Psoas muscle (tissue), 8 donors: ENCODE results near the gene HRH3. TPM values are rescaled to one million over a fixed set of nuclear protein-coding genes. Genes with fewer than 3 reads are reported as not detected.

Experiments
- ATAC-seq, 4 donors: fragments of 200-7000 bp; cut with Tn5 transposase; one replicate each; pipeline ENCODE4 v1.9.1; 2020; ENCODE audit warnings: moderate library complexity in 3 of 4, mild to moderate bottlenecking in 2 of 4
- DNase-seq, 2 donors: peaks; one replicate each; pipeline ENCODE4 v3.0.0-alpha.2; 2020
- H3K27ac ChIP-seq: fragments of 200-600 bp; one replicate; pipeline ENCODE4 v1.8.0; 2022
- H3K27me3 ChIP-seq, 3 donors: fragments of 200-600 bp in 1 of 3; one replicate each; pipeline versions ENCODE4 v1.6.1 to v1.8.0; 2013 to 2022; ENCODE audit warnings: low read length in 2 of 3, mild to moderate bottlenecking in 2 of 3, moderate library complexity in 1 of 3; ENCODE audit not compliant: insufficient read depth in 3 of 3
- H3K36me3 ChIP-seq, 2 donors: fragments of 200-600 bp in 1 of 2; one replicate each; pipeline versions ENCODE4 v1.6.1 to v1.8.0; 2013 to 2022; ENCODE audit warnings: low read depth in 1 of 2, mild to moderate bottlenecking in 1 of 2, moderate library complexity in 1 of 2; ENCODE audit not compliant: insufficient read depth in 1 of 2
- H3K4me1 ChIP-seq: fragments of 200-600 bp; one replicate; pipeline ENCODE4 v1.8.0; 2022
- H3K4me3 ChIP-seq: fragments of 200-600 bp; one replicate; pipeline ENCODE4 v1.8.0; 2022; ENCODE audit warnings: mild to moderate bottlenecking
- H3K9me3 ChIP-seq: fragments of 200-600 bp; one replicate; pipeline ENCODE4 v1.8.0; 2022
- WGBS, 3 donors: extraction: QIAGEN DNeasy Blood & Tissue Kit; methylation state at CpG; one replicate each; pipeline versions ENCODE4 v1.1.6 to v1.1.7; 2013; 5-methylcytosine and 5-hydroxymethylcytosine counted together
- intact Hi-C, 2 donors: fragments of 100-400 bp; cut with DNase I; formaldehyde crosslinking; loops; one replicate each; pipeline versions ENCODE4 v1.11.0 to v1.14.2; 2022
- polyA plus RNA-seq, 3 donors: library from polyadenylated mRNA; stranded (reverse); fragments of 200-250 nt; gene quantifications; one replicate each; pipeline ENCODE4 v1.2.3, GENCODE V29; 2013
- total RNA-seq, 4 donors: library from RNA; stranded (reverse); fragmentation: NEBNext Ultra II Directional in 2 of 4; extraction: Animal tissue kit (Norgen Biotek cat#: 25700) in 2 of 4; gene quantifications; one replicate each; pipeline versions ENCODE4 v1.2.1 to v1.2.4, GENCODE V29; 2021 to 2023
- TF ChIP-seq, protein P1 (sequence below): fragments of 200-600 bp; IDR thresholded peaks from one replicate; pipeline ENCODE4 v1.8.0; 2022; ENCODE audit warnings: antibody characterized with exemption
- donor health status: healthy with polysubstance abuse.
- donor health status: DM: no; HTN: no; CAD: no; lungs with moderate emphysema.
- donor health status: Bipolar disorder and iron deficiency.
- donor health status: healthy.
- donor health status: DM: yes; HTN: yes; CAD: no.
- donor health status: DM: no; HTN: no; CAD: no.
- donor health status: DM: no; HTN: no; CAD: no.
- donor health status: DM: yes; HTN: yes; CAD: no.

HRH3 gene
- total and polyA plus RNA-seq, 7 donors: 0.03 TPM; not detected in 6

DNA sequence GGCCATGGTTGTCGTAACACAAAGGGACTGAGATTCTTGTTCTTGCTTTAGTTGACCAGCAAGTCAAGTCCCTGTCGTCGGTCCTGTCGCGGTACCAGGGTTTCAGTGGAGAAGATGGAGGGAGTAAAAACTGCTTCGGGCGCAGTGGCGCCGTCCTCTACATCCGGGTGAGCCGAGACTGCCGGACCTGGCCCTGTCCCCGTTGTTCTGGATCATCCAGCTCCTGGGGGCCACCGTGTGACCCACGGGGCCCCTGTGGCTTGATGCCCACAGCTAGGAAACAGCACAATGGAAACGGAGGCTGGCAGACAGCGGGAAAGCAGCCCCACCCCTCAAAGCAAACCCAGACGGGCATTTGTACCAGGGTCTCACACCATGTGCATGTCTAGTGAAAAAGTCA is 22.3 kb downstream of the HRH3 start:
- DNase-seq (peak in 1 of 2 donors; percentile 31), ATAC-seq (no peak)
- H3K4me3 ChIP-seq: no peak overlapping the region
- no peaks in the 10 kb centered on the region for H3K4me1 ChIP-seq
- H3K27ac ChIP-seq: no peak overlapping the region
- WGBS, 3 donors: 92 to 94% (median 92%) methylated on average over 18 of the region's 18 CpGs
- no peaks in the 10 kb centered on the region for H3K9me3 ChIP-seq
- H3K27me3 ChIP-seq: no peaks in the 10 kb centered on the region
- TF ChIP-seq, protein P1, sequence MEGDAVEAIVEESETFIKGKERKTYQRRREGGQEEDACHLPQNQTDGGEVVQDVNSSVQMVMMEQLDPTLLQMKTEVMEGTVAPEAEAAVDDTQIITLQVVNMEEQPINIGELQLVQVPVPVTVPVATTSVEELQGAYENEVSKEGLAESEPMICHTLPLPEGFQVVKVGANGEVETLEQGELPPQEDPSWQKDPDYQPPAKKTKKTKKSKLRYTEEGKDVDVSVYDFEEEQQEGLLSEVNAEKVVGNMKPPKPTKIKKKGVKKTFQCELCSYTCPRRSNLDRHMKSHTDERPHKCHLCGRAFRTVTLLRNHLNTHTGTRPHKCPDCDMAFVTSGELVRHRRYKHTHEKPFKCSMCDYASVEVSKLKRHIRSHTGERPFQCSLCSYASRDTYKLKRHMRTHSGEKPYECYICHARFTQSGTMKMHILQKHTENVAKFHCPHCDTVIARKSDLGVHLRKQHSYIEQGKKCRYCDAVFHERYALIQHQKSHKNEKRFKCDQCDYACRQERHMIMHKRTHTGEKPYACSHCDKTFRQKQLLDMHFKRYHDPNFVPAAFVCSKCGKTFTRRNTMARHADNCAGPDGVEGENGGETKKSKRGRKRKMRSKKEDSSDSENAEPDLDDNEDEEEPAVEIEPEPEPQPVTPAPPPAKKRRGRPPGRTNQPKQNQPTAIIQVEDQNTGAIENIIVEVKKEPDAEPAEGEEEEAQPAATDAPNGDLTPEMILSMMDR: no peak
- intact Hi-C loops: no loop called here
- peaks cover 3 to 94% of the 10 kb centered on the region in 2 donors for H3K36me3 ChIP-seq

DNA sequence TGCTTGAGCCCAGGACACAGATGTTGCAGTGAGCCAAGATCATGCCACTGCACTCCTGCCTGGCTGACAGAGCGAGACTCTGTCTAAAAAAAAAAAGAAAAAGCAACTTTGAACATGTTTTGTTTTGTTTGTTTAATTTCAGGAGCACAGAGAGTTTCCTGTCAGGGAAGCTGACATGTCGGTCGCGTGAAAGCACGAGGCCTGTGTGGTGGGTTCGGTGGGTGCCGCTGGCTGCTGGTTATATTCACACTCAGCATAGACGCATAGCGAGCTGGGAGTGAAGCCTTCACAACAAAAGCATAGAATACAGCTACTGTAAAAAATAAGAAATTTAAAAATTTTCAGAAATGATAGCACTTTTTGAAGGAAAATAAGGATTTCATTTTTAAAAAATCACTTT is 22.8 kb downstream of the HRH3 start:
- TF ChIP-seq, protein P1: no peak
- ATAC-seq: no peak
- no peaks in the 10 kb centered on the region for H3K9me3 ChIP-seq
- H3K4me3 ChIP-seq: no peak overlapping the region
- no peak for DNase-seq
- no peaks in the 10 kb centered on the region for H3K27me3 ChIP-seq
- H3K27ac ChIP-seq: no peak overlapping the region
- intact Hi-C loops: no loop called here
- no peaks in the 10 kb centered on the region for H3K4me1 ChIP-seq
- 83 to 98% (median 95%) methylated on average over 9 of the region's 9 CpGs for WGBS, 3 donors
- peaks cover 3 to 89% of the 10 kb centered on the region in 2 donors for H3K36me3 ChIP-seq

DNA sequence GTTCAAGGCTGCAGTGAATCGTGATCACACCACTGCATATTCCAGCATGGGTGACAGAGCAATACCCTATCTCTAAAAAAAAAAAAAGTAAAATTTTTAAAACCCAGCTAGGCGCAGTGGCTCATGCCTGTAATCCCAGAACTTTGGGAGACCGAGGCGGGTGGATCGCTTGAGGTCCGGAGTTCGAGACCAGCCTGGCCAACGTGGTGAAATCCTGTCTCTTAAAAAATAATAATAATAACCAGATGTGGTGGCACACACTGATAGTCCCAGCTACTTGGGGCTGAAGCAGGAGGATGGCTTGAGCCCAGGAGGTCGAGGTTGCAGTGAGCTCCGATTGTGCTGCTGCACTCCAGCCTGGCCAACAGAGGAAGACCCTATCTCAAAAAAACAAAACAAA is 23.8 kb downstream of the HRH3 start:
- intact Hi-C loops: no loop called here
- Histone ChIP-seq H3K4me3 (no peak overlapping the region), H3K27ac (no peak overlapping the region), H3K4me1 (no peaks in the 10 kb centered on the region), H3K36me3 (peaks cover 3 to 80% of the 10 kb centered on the region in 2 donors), H3K9me3 (no peaks in the 10 kb centered on the region), H3K27me3 (no peaks in the 10 kb centered on the region)
- TF ChIP-seq, protein P1: no peak
- DNase-seq: peak in 1 of 2 donors; percentile 15
- 94 to 97% (median 95%) methylated on average over 10 of the region's 10 CpGs for WGBS, 3 donors
- no peak for ATAC-seq

DNA sequence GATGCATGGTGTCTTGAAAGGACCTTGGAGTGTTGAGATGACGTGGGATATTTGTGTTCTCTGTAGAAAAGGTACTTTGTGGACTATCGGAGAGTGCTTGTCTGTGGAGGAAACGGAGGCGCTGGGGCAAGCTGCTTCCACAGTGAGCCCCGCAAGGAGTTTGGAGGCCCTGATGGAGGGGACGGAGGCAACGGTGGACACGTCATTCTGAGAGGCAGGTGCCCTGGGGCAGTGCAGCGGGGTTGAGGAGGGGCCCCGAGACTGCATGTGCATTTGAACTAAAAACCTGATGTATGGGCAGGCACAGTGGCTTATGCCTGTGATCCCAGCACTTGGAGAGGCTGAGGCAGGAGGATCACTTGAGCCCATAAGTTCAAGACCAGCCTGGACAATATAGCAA is 24.3 kb downstream of the HRH3 start:
- TF ChIP-seq, protein P1: no peak
- intact Hi-C loops: no loop called here
- ATAC-seq (no peak), DNase-seq (peak in 1 of 2 donors; percentile 46)
- WGBS, 3 donors: 93 to 96% (median 95%) methylated on average over 10 of the region's 10 CpGs
- Histone ChIP-seq H3K27ac (no peak overlapping the region), H3K4me1 (no peaks in the 10 kb centered on the region), H3K27me3 (no peaks in the 10 kb centered on the region), H3K9me3 (no peaks in the 10 kb centered on the region), H3K36me3 (peaks cover 3 to 80% of the 10 kb centered on the region in 2 donors), H3K4me3 (no peak overlapping the region)

DNA sequence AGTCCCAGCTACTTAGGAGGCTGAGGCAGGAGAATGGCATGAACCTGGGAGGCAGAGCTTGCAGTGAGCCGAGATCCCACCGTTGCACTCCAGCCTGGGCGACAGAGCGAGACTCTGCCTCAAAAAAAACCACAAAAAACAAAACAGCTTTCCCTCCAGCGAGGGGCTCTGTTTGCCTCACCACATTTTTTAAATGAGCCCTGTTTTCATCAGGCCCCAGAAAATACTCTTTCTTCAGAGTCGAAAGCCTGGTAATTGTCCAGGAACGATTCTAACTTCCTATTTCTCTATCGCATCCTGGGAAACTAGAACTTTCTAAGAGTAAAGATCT is 25.0 kb downstream of the HRH3 start:
- H3K27ac ChIP-seq: no peak overlapping the region
- TF ChIP-seq, protein P1: no peak
- DNase-seq: peak in 1 of 2 donors; percentile 15
- peaks cover 3 to 80% of the 10 kb centered on the region in 2 donors for H3K36me3 ChIP-seq
- WGBS, 3 donors: 80 to 89% (median 87%) methylated on average over 8 of the region's 8 CpGs
- ATAC-seq: no peak
- no peaks in the 10 kb centered on the region for H3K9me3 ChIP-seq
- H3K27me3 ChIP-seq: no peaks in the 10 kb centered on the region
- no peaks in the 10 kb centered on the region for H3K4me1 ChIP-seq
- intact Hi-C loops: no loop called here
- no peak overlapping the region for H3K4me3 ChIP-seq
